A673 (cell line): Measurements from ENCODE around the gene PLEKHG3.

Source experiments
- EZH2 ChIP-seq: fragments of 200-600 bp; sonication (generic); IDR thresholded peaks from 2 replicates; pipeline ENCODE4 v1.6.1; 2017; ENCODE audit warnings: borderline replicate concordance, low read depth, mild to moderate bottlenecking, mixed read lengths, antibody characterized with exemption, low read length; ENCODE audit not compliant: poor library complexity, severe bottlenecking
- TF ChIP-seq, protein P1 (sequence below): fragments of 300-800, 200-600 bp; sonication (generic); conservative IDR thresholded peaks from 2 replicates; pipeline ENCODE4 v1.5.1; 2017; ENCODE audit warnings: low read depth, mild to moderate bottlenecking, antibody characterized with exemption, low read length, moderate library complexity, mixed read lengths

DNA sequence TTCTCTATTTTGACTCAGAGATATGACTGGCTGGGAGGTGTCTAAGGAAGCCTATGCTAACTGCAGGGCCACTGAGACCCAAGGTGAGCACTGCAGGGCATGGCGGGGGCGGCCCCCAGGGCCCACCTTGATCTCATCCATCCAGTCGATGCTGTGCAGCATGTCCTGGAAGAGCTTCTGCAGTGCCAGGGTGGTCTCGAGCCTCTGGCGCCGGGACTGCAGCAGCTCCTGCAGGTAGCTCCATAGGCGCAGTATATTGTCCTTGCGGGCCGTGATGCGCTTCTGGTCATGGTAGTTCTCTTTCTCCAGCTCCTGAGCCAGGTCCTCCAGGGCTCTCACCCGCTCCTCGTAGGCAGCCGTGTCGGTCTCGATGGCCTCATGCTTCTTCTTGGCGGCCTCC, 91.0 kb downstream of the PLEKHG3 start:
- TF ChIP-seq, protein P1, sequence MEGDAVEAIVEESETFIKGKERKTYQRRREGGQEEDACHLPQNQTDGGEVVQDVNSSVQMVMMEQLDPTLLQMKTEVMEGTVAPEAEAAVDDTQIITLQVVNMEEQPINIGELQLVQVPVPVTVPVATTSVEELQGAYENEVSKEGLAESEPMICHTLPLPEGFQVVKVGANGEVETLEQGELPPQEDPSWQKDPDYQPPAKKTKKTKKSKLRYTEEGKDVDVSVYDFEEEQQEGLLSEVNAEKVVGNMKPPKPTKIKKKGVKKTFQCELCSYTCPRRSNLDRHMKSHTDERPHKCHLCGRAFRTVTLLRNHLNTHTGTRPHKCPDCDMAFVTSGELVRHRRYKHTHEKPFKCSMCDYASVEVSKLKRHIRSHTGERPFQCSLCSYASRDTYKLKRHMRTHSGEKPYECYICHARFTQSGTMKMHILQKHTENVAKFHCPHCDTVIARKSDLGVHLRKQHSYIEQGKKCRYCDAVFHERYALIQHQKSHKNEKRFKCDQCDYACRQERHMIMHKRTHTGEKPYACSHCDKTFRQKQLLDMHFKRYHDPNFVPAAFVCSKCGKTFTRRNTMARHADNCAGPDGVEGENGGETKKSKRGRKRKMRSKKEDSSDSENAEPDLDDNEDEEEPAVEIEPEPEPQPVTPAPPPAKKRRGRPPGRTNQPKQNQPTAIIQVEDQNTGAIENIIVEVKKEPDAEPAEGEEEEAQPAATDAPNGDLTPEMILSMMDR = no peak
- TF ChIP-seq EZH2 = no peak
